MM.1S (cell line): ENCODE data around the gene DACT2.
"Not testable (repeated sequence)": the region's sequence is repeated elsewhere in the genome, so short reads cannot be mapped to it uniquely, and the experiment has no call there.

Experiments
- EZH2phosphoT487 ChIP-seq: fragments of 300-600 bp; sonication (generic); IDR thresholded peaks from 2 replicates; pipeline ENCODE4 v1.6.1; 2018; ENCODE audit warnings: antibody characterized with exemption, low read length
- TF ChIP-seq, protein P1 (sequence below): fragments of 300-600 bp; sonication (generic); IDR thresholded peaks from 2 replicates; pipeline ENCODE4 v1.5.1; 2016; ENCODE audit warnings: antibody characterized with exemption, low read length, mixed read lengths

DNA sequence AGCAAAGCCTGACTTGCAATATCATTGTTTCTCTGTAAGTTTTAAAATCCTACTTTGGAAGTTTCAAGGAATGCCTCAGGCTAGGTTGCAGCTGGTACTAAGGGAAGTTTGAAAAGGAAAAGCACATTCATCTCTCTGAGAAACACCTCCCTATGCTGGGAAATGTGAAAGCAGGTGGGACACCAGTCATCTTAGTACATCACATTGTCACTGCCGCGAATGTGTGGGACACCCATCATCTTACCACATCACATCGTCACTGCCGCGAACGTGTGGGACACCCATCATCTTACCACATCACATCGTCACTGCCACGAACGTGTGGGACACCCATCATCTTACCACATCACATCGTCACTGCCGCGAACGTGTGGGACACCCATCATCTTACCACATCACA lies 38.3 kb downstream of the DACT2 start:
- TF ChIP-seq, protein P1, sequence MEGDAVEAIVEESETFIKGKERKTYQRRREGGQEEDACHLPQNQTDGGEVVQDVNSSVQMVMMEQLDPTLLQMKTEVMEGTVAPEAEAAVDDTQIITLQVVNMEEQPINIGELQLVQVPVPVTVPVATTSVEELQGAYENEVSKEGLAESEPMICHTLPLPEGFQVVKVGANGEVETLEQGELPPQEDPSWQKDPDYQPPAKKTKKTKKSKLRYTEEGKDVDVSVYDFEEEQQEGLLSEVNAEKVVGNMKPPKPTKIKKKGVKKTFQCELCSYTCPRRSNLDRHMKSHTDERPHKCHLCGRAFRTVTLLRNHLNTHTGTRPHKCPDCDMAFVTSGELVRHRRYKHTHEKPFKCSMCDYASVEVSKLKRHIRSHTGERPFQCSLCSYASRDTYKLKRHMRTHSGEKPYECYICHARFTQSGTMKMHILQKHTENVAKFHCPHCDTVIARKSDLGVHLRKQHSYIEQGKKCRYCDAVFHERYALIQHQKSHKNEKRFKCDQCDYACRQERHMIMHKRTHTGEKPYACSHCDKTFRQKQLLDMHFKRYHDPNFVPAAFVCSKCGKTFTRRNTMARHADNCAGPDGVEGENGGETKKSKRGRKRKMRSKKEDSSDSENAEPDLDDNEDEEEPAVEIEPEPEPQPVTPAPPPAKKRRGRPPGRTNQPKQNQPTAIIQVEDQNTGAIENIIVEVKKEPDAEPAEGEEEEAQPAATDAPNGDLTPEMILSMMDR = not testable (repeated sequence)
- TF ChIP-seq EZH2phosphoT487 = not testable (repeated sequence)
